GM19239 (cell line): ENCODE results near the gene CLEC16A.

Source experiments
- DNase-seq: peaks from one replicate; pipeline ENCODE4 v3.0.0; 2011; ENCODE audit warnings: low spot score; ENCODE audit not compliant: insufficient read length
- FAIRE-seq: peaks from 2 replicates; lab custom pipeline; 2011; peaks lifted over from hg19 to GRCh38; lab: Jason Lieb, UNC

Gene CLEC16A

GRCh38 chr16:11161439-11161838, 217.1 kb downstream of the CLEC16A start:
- DNase-seq = no peak

GRCh38 chr16:11161974-11162373, 217.6 kb downstream of the CLEC16A start:
- DNase-seq (no peak), FAIRE-seq (no peak)

More at GRCh38 chr16:11161439-11161838, 217.1 kb downstream of the CLEC16A start:
- no peak for FAIRE-seq

GRCh38 chr16:11162586-11163268, 218.4 kb downstream of the CLEC16A start:
- no peak for DNase-seq
- FAIRE-seq = no peak

- FAIRE-seq = no peak
- no peak for DNase-seq
Measured at GRCh38 chr16:11163761-11164261, 219.4 kb downstream of the CLEC16A start.

GRCh38 chr16:11164482-11165270, 220.3 kb downstream of the CLEC16A start:
- FAIRE-seq (no peak), DNase-seq (no peak)

- no peak for DNase-seq
- no peak for FAIRE-seq
Measured at GRCh38 chr16:11165349-11165748, 221.0 kb downstream of the CLEC16A start.

- DNase-seq = no peak
- no peak for FAIRE-seq
Measured at GRCh38 chr16:11165894-11166665, 221.7 kb downstream of the CLEC16A start.

- no peak for DNase-seq
- FAIRE-seq = no peak
Measured at GRCh38 chr16:11167581-11167980, 223.2 kb downstream of the CLEC16A start.

- FAIRE-seq (no peak), DNase-seq (no peak)
Measured at GRCh38 chr16:11168386-11169051, 224.2 kb downstream of the CLEC16A start.

- DNase-seq (no peak), FAIRE-seq (no peak)
Measured at GRCh38 chr16:11169641-11170040, 225.3 kb downstream of the CLEC16A start.

GRCh38 chr16:11170201-11170600, 225.8 kb downstream of the CLEC16A start:
- FAIRE-seq = no peak
- DNase-seq = no peak

GRCh38 chr16:11170696-11171447, 226.5 kb downstream of the CLEC16A start:
- FAIRE-seq (no peak), DNase-seq (no peak)

- DNase-seq = no peak
- no peak for FAIRE-seq
Measured at GRCh38 chr16:11171448-11171709, 227.0 kb downstream of the CLEC16A start.

- DNase-seq (no peak), FAIRE-seq (no peak)
Measured at GRCh38 chr16:11171757-11172299, 227.5 kb downstream of the CLEC16A start.

GRCh38 chr16:11173426-11173825, 229.1 kb downstream of the CLEC16A start:
- DNase-seq (no peak), FAIRE-seq (no peak)

- DNase-seq (no peak), FAIRE-seq (no peak)
Measured at GRCh38 chr16:11174141-11174540, 229.8 kb downstream of the CLEC16A start.

- DNase-seq = no peak
- FAIRE-seq = peak; percentile 90
Measured at GRCh38 chr16:11175106-11175786, 230.9 kb downstream of the CLEC16A start.

- FAIRE-seq (no peak), DNase-seq (peak; percentile 61)
Measured at GRCh38 chr16:11175787-11176341, 231.5 kb downstream of the CLEC16A start.
